ENCODE measurements around the gene SCAMP2. TPM values are rescaled to one million over a fixed set of nuclear protein-coding genes. Genes with fewer than 3 reads are reported as not detected.

Gene SCAMP2
- total and polyA plus RNA-seq, 2 of the 13 experiments (the other 11 are each of a cell fraction or from before 2014, with no cell fraction given), result 34.8 to 121 TPM

DNA sequence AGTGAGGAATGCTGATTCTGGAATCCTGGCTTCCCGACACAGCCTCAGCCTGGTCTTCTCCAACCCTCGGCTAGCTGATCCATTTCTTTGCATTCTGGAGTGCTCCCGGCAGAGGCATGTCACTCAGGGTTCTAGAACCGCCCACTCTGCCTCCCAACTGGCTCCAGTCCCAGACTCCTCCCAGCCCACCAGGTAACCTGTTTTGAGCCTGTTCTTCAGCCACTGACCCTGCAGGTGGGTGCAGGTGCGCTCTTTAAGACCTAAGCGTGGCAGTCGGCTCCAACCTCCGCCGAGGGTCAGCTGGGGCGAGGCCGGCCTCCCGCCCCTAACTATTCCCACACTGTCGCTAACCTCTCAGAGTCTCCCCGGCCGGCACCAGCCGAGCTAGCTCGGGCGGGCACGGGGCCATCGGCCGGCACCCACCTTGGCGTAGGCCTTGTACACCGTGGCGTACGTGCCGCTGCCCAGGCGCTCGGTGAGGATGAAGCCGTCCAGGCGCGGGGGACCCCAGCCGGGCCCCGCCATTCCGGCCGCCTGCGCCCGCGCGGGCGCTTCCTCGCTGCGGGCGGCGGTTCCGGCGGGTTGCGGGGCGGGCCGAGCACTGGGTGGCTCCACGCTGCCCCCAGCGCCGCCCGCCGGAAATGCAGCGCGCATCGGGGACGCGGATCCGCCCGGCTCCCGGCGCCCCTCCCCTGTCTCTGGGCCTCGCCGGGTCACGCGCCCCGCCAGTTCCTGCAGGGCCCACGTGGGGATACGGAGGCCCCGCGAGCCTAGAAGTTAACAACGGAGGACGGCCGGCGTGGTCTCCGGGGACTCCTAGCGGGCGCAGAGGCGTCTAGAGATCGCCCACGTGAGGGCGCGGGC, 30.4 kb downstream of the SCAMP2 start, which contains the start of gene ULK3 (continued):
- TF ChIP-seq NR1H2 (CRISPR knock-in tag; IDR thresholded peaks at IDR 0.05; ENCODE audit: borderline replicate concordance, low read depth) (no peak), ZNF790 (CRISPR knock-in tag; IDR thresholded peaks at IDR 0.05; ENCODE audit: borderline replicate concordance) (no peak), ZNF615 (CRISPR knock-in tag; IDR thresholded peaks at IDR 0.05; ENCODE audit: borderline replicate concordance) (no peak), POGZ (CRISPR knock-in tag; IDR thresholded peaks at IDR 0.05) (no peak), ZNF468 (CRISPR knock-in tag; IDR thresholded peaks at IDR 0.05) (no peak), DNMT3B (CRISPR knock-in tag; conservative IDR thresholded peaks at IDR 0.05) (no peak), ZNF614 (CRISPR knock-in tag; IDR thresholded peaks at IDR 0.05; ENCODE audit: borderline replicate concordance) (peak; percentile 27; the same call in 1 of the 2 replicates), MYNN (CRISPR knock-in tag; IDR thresholded peaks at IDR 0.05; ENCODE audit: low read depth) (no peak), NCOA5 (CRISPR knock-in tag; IDR thresholded peaks at IDR 0.05) (no peak), PHF8 (CRISPR knock-in tag; IDR thresholded peaks at IDR 0.05) (peak; percentile 79; the same call in 1 of the 2 replicates), ZNF557 (CRISPR knock-in tag; IDR thresholded peaks at IDR 0.05) (no peak), ZNF749 (CRISPR knock-in tag; IDR thresholded peaks at IDR 0.05; ENCODE audit: borderline replicate concordance) (no peak), DMAP1 (CRISPR knock-in tag; IDR thresholded peaks at IDR 0.05) (peak; percentile 67), KLF6 (CRISPR knock-in tag; IDR thresholded peaks at IDR 0.05) (0 out of 2 replicates have a peak, but pooled peaks have one; percentile 17), TBL1XR1 (IDR thresholded peaks at IDR 0.05; ENCODE audit: borderline replicate concordance, low read length, partially characterized antibody) (no peak), HDAC2 (CRISPR knock-in tag; IDR thresholded peaks at IDR 0.05) (no peak; the same call in 1 of the 2 replicates), NBN (conservative IDR thresholded peaks at IDR 0.05) (no peak), KAT8 (CRISPR knock-in tag; IDR thresholded peaks at IDR 0.05) (no peak), ZC3H4 (CRISPR knock-in tag; IDR thresholded peaks at IDR 0.05; ENCODE audit: borderline replicate concordance) (no peak)
- TF ChIP-seq, protein P1, sequence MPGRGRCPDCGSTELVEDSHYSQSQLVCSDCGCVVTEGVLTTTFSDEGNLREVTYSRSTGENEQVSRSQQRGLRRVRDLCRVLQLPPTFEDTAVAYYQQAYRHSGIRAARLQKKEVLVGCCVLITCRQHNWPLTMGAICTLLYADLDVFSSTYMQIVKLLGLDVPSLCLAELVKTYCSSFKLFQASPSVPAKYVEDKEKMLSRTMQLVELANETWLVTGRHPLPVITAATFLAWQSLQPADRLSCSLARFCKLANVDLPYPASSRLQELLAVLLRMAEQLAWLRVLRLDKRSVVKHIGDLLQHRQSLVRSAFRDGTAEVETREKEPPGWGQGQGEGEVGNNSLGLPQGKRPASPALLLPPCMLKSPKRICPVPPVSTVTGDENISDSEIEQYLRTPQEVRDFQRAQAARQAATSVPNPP (CRISPR knock-in tag; IDR thresholded peaks at IDR 0.05), result peak; percentile 77; the same call in 1 of the 2 replicates
- TF ChIP-seq, protein P2, sequence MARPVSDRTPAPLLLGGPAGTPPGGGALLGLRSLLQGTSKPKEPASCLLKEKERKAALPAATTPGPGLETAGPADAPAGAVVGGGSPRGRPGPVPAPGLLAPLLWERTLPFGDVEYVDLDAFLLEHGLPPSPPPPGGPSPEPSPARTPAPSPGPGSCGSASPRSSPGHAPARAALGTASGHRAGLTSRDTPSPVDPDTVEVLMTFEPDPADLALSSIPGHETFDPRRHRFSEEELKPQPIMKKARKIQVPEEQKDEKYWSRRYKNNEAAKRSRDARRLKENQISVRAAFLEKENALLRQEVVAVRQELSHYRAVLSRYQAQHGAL (CRISPR knock-in tag; IDR thresholded peaks at IDR 0.05; ENCODE audit: not compliant biosample characterization), result no peak
- TF ChIP-seq, protein P3, sequence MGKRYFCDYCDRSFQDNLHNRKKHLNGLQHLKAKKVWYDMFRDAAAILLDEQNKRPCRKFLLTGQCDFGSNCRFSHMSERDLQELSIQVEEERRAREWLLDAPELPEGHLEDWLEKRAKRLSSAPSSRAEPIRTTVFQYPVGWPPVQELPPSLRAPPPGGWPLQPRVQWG (CRISPR knock-in tag; IDR thresholded peaks at IDR 0.05; ENCODE audit: borderline replicate concordance, low read depth), result no peak
- TF ChIP-seq, protein P4, sequence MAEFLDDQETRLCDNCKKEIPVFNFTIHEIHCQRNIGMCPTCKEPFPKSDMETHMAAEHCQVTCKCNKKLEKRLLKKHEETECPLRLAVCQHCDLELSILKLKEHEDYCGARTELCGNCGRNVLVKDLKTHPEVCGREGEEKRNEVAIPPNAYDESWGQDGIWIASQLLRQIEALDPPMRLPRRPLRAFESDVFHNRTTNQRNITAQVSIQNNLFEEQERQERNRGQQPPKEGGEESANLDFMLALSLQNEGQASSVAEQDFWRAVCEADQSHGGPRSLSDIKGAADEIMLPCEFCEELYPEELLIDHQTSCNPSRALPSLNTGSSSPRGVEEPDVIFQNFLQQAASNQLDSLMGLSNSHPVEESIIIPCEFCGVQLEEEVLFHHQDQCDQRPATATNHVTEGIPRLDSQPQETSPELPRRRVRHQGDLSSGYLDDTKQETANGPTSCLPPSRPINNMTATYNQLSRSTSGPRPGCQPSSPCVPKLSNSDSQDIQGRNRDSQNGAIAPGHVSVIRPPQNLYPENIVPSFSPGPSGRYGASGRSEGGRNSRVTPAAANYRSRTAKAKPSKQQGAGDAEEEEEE (CRISPR knock-in tag; IDR thresholded peaks at IDR 0.05; ENCODE audit: borderline replicate concordance), result no peak
- TF ChIP-seq, protein P5, sequence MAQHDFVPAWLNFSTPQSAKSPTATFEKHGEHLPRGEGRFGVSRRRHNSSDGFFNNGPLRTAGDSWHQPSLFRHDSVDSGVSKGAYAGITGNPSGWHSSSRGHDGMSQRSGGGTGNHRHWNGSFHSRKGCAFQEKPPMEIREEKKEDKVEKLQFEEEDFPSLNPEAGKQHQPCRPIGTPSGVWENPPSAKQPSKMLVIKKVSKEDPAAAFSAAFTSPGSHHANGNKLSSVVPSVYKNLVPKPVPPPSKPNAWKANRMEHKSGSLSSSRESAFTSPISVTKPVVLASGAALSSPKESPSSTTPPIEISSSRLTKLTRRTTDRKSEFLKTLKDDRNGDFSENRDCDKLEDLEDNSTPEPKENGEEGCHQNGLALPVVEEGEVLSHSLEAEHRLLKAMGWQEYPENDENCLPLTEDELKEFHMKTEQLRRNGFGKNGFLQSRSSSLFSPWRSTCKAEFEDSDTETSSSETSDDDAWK (CRISPR knock-in tag; IDR thresholded peaks at IDR 0.05), result no peak

Measured in HepG2 (cell line).